A673 (cell line): ENCODE data around the gene RASGRF1. TPM values are rescaled to one million over a fixed set of nuclear protein-coding genes. Genes with fewer than 3 reads are reported as not detected.

Experiments used
- BruUV-seq: library from RNA; stranded (reverse); fragments of 400-500 nt; replicated peaks from 2 replicates; lab custom pipeline; 2021; lab: Mats Ljungman, UMichigan
- CTCF ChIA-PET: fragments of 300-600 bp; sonication (Branson Sonifier 250); formaldehyde crosslinking; loops from one replicate; lab custom pipeline; 2022; ENCODE audit warnings: antibody characterized with exemption; lab: Charles Lee
- POLR2A ChIA-PET: fragments of 300-600 bp; sonication (Branson Sonifier 250); formaldehyde crosslinking; loops from one replicate; lab custom pipeline; 2022; ENCODE audit warnings: antibody characterized with exemption; ENCODE audit not compliant: low non-redundant PET; lab: Charles Lee
- DNase-seq: peaks from one replicate; pipeline ENCODE4 v3.0.0-alpha.2; 2015; ENCODE audit warnings: low spot score
- H3K27ac ChIP-seq: fragments of 200-600 bp; sonication (generic); 2 replicates; pipeline ENCODE4 v1.5.1; 2016; ENCODE audit warnings: mixed run types, low read depth, mild to moderate bottlenecking, mixed read lengths, antibody characterized with exemption, low read length; ENCODE audit not compliant: poor library complexity, severe bottlenecking
- H3K27me3 ChIP-seq: fragments of 200-600 bp; sonication (generic); replicated peaks from 2 replicates; pipeline ENCODE4 v1.6.1; 2017; ENCODE audit warnings: mixed run types, low read depth, mild to moderate bottlenecking, mixed read lengths, antibody characterized with exemption, low read length; ENCODE audit not compliant: insufficient read depth, poor library complexity
- H3K36me3 ChIP-seq: fragments of 200-600 bp; sonication (generic); 2 replicates; pipeline ENCODE4 v1.6.1; 2016; ENCODE audit warnings: mixed run types, mild to moderate bottlenecking, mixed read lengths, antibody characterized with exemption, low read length; ENCODE audit not compliant: insufficient read depth, poor library complexity, severe bottlenecking
- H3K4me1 ChIP-seq: fragments of 200-600 bp; sonication (generic); 2 replicates; pipeline ENCODE4 v1.6.1; 2017; ENCODE audit warnings: mixed run types, mild to moderate bottlenecking, mixed read lengths, antibody characterized with exemption, low read length; ENCODE audit not compliant: insufficient read depth, poor library complexity, severe bottlenecking
- H3K4me3 ChIP-seq: fragments of 200-600 bp; sonication (generic); 2 replicates; pipeline ENCODE4 v1.5.1; 2016; ENCODE audit warnings: low read depth, mixed run types, mild to moderate bottlenecking, mixed read lengths, low read length; ENCODE audit not compliant: poor library complexity, severe bottlenecking
- H3K9me3 ChIP-seq: fragments of 200-600 bp; sonication (generic); 2 replicates; pipeline ENCODE4 v1.6.1; 2016; ENCODE audit warnings: mixed run types, low read depth, mild to moderate bottlenecking, mixed read lengths, antibody characterized with exemption, low read length; ENCODE audit not compliant: poor library complexity, severe bottlenecking
- CTCF ChIP-seq: fragments of 300-800, 200-600 bp; sonication (generic); conservative IDR thresholded peaks from 2 replicates; pipeline ENCODE4 v1.5.1; 2017; ENCODE audit warnings: low read depth, mild to moderate bottlenecking, antibody characterized with exemption, low read length, moderate library complexity, mixed read lengths
- EZH2 ChIP-seq: fragments of 200-600 bp; sonication (generic); IDR thresholded peaks from 2 replicates; pipeline ENCODE4 v1.6.1; 2017; ENCODE audit warnings: borderline replicate concordance, low read depth, mild to moderate bottlenecking, mixed read lengths, antibody characterized with exemption, low read length; ENCODE audit not compliant: poor library complexity, severe bottlenecking
- intact Hi-C: fragments of 100-400 bp; cut with micrococcal nuclease; formaldehyde crosslinking; loops from one replicate; pipeline ENCODE4 v1.10.0; 2022; ENCODE audit not compliant: unreplicated experiment
- total RNA-seq: library from RNA; stranded (reverse); gene quantifications from 2 replicates; pipeline ENCODE4 v1.2.3, GENCODE V29; 2021

The RASGRF1 gene
- total RNA-seq, 1 experiment from 2014 or later = 0.73 TPM

DNA sequence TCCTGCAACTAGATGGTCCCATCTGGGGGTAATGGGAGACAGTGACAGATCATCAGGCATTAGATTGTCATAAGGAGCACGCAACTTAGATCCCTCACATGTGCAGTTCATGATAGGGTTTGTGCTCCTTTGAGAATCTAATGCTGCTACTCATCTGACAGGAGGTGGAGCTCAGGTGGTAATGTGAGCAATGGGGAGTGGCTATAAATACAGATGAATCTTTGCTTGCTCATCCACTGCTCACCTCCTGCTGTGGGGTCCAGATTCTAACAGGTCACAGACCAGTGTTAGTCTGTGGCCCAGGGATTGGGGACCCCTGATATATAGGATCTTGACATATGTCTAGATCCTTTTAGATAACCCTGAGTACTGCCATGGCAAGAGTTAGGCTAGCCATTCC lies 52.7 kb downstream of the RASGRF1 start:
- H3K4me1 ChIP-seq = no peaks in the 10 kb centered on the region
- BruUV-seq = no TSS peak
- H3K9me3 ChIP-seq = no peaks in the 10 kb centered on the region
- ChIA-PET CTCF (no interaction called here), POLR2A (no interaction called here)
- no peaks in the 10 kb centered on the region for H3K36me3 ChIP-seq
- H3K4me3 ChIP-seq = no peak overlapping the region
- no peak overlapping the region for H3K27ac ChIP-seq
- TF ChIP-seq CTCF = no peak
- no peak for TF ChIP-seq EZH2
- intact Hi-C loops = no loop called here
- no peaks in the 10 kb centered on the region for H3K27me3 ChIP-seq
- no peak for DNase-seq

GRCh38 chr15:79036323-79036722 lies 54.3 kb downstream of the RASGRF1 start:
- ChIA-PET POLR2A (no interaction called here), CTCF (no interaction called here)
- intact Hi-C loops = no loop called here
- Histone ChIP-seq H3K27ac (no peak overlapping the region), H3K4me3 (no peak overlapping the region), H3K27me3 (no peaks in the 10 kb centered on the region), H3K9me3 (no peaks in the 10 kb centered on the region), H3K36me3 (no peaks in the 10 kb centered on the region), H3K4me1 (no peaks in the 10 kb centered on the region)
- no TSS peak for BruUV-seq
- DNase-seq = no peak
- TF ChIP-seq EZH2 (no peak), CTCF (no peak)

- no peak for TF ChIP-seq EZH2
- no peak for TF ChIP-seq CTCF
- H3K27ac ChIP-seq = no peak overlapping the region
- no peaks in the 10 kb centered on the region for H3K27me3 ChIP-seq
- intact Hi-C loops = no loop called here
- ChIA-PET POLR2A (no interaction called here), CTCF (no interaction called here)
- DNase-seq = no peak
- H3K4me1 ChIP-seq = no peaks in the 10 kb centered on the region
- H3K4me3 ChIP-seq = no peak overlapping the region
- H3K9me3 ChIP-seq = no peaks in the 10 kb centered on the region
- no TSS peak for BruUV-seq
- H3K36me3 ChIP-seq = no peaks in the 10 kb centered on the region
These were observed 54.8 kb downstream of the RASGRF1 start for GRCh38 chr15:79035814-79036213.
